ENCODE measurements around the gene KCNMA1.

- TF ChIP-seq CTCF (IDR thresholded peaks at IDR 0.05) (no peak), POLR2A (IDR thresholded peaks at IDR 0.05) (no peak)
These were observed 406.2 kb downstream of the KCNMA1 start for GRCh38 chr10:77231375-77231774.
